Naive B cell (primary cell): ENCODE data around the gene ZNF362. TPM values are rescaled to one million over a fixed set of nuclear protein-coding genes. Genes with fewer than 3 reads are reported as not detected.
"Not testable (repeated sequence)": the region's sequence is repeated elsewhere in the genome, so short reads cannot be mapped to it uniquely, and the experiment has no call there.

ENCODE experiments used
- ATAC-seq, 2 donors: fragments of 150-1000 bp; cut with Tn5 transposase; 2 replicates each; pipeline ENCODE4 v1.10.0; 2021; ENCODE audit warnings: low read depth in 2 of 2, mild to moderate bottlenecking in 2 of 2, moderate library complexity in 2 of 2
- DNase-seq: peaks from one replicate; pipeline ENCODE4 v3.0.0; 2022
- H3K27ac Mint-ChIP-seq, 6 donors: one replicate each; pipeline ENCODE4 v1.8.0; 2020 to 2022; ENCODE audit warnings: mild to moderate bottlenecking in 6 of 6, mixed read lengths in 6 of 6, moderate library complexity in 5 of 6, inconsistent platforms in 2 of 6
- H3K27me3 Mint-ChIP-seq, 3 donors: one replicate each; pipeline ENCODE4 v1.8.0; 2021 to 2022; ENCODE audit warnings: mixed read lengths in 3 of 3, mild to moderate bottlenecking in 1 of 3
- H3K36me3 Mint-ChIP-seq, 2 donors: one replicate each; pipeline ENCODE4 v1.8.0; 2020 to 2022; ENCODE audit warnings: mixed read lengths in 2 of 2, inconsistent platforms in 1 of 2, mild to moderate bottlenecking in 1 of 2
- H3K4me1 Mint-ChIP-seq, 3 donors: one replicate each; pipeline ENCODE4 v1.8.0; 2020 to 2022; ENCODE audit warnings: mixed read lengths in 3 of 3, inconsistent platforms in 1 of 3, mild to moderate bottlenecking in 1 of 3, moderate library complexity in 1 of 3
- H3K4me3 Mint-ChIP-seq, 8 donors: one replicate each; pipeline ENCODE4 v1.8.0; 2020 to 2022; ENCODE audit warnings: mild to moderate bottlenecking in 8 of 8, mixed read lengths in 8 of 8, moderate library complexity in 8 of 8, inconsistent platforms in 2 of 8
- H3K9me3 Mint-ChIP-seq, 7 donors: one replicate each; pipeline ENCODE4 v1.8.0; 2020 to 2022; ENCODE audit warnings: mixed read lengths in 7 of 7, mild to moderate bottlenecking in 5 of 7, inconsistent platforms in 2 of 7, moderate library complexity in 1 of 7
- polyA plus RNA-seq, 6 donors: library from polyadenylated mRNA; unstranded; fragments of 300-500 nt; fragmentation: Illumina TruSeq; gene quantifications; one replicate each; pipeline ENCODE4 v1.2.3, GENCODE V29; 2021; ENCODE audit warnings: low read depth in 6 of 6

The ZNF362 gene
- polyA plus RNA-seq, 6 donors from 2014 or later, result 10.0 to 25.5 (median 12.7) TPM

DNA sequence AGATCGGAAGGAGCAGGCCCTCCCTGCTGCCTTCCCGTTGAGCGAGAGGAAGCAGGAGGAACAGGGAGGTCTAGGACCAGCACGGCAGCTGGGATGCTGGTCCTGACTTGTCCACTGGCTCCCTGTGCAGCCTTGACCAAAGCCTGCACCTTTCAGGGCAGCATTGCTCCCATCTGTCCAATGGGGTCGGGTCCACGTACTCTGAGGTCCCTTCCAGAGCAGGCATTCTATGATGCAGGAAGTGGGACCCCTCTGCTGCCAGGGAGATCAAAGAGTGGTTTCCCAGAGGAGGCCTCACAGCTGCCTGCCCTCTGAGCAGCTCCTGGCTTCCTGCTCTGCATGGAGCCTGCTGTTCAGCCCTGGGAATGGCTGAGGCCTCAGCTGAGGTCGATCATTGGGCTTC, 21.7 kb upstream of the ZNF362 start:
- H3K9me3 Mint-ChIP-seq, result peaks cover 0 to 2% (median 0%) of the 10 kb centered on the region in 7 donors
- ATAC-seq, result no peak

DNA sequence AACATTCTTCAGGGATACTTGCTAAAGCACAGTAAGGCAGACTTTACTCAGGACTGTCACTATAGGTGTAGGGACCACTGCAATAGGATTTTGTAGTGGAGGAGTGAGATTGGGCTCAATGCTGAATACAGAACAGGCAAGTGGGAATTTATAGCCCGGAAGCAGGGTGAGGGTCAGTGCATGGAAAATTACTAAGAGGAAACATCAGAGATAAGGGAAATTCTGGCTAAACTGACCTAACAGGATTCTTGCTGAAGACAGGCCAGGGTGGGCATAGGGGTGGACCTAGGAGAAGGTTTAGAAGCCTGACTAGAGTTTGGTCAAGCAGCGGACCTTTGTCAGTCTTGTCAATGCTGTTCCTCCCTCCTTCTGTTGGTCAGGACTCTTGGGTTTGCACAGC, 20.8 kb upstream of the ZNF362 start:
- Mint-ChIP-seq H3K27ac (peak overlapping the region in 1 of 6 donors; percentile 6), H3K27me3 (peaks cover 10 to 27% (median 18%) of the 10 kb centered on the region in 3 donors), H3K9me3 (peaks cover 0 to 2% (median 0%) of the 10 kb centered on the region in 7 donors), H3K4me3 (no peak overlapping the region), H3K36me3 (no peaks in the 10 kb centered on the region), H3K4me1 (no peaks in the 10 kb centered on the region)
- ATAC-seq, result no peak
- DNase-seq, result no peak

More for the DNA sequence above, 21.7 kb upstream of the ZNF362 start:
- H3K4me3 Mint-ChIP-seq, result no peak overlapping the region
- H3K27ac Mint-ChIP-seq, result peak overlapping the region in 1 of 6 donors; percentile 22
- no peaks in the 10 kb centered on the region for H3K36me3 Mint-ChIP-seq
- H3K27me3 Mint-ChIP-seq, result peaks cover 12 to 27% (median 17%) of the 10 kb centered on the region in 3 donors
- DNase-seq, result no peak
- no peaks in the 10 kb centered on the region for H3K4me1 Mint-ChIP-seq

DNA sequence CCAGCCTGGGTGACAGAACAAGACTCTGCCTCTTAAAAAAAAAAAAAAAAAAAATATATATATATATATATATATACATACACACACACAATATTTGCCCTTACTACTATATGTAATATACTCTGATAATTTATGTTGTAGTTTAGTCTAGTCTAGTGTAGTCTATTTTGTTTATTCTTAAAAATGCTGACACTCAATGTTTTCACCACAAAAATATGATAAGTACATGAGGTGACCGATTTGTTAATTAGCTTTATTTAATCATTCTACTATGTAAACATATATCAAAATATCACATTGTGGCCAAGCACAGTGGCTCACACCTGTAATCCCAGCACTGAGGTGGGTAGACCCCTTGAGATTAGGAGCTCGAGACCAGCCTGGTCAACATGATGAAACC, 19.8 kb upstream of the ZNF362 start:
- Mint-ChIP-seq H3K27ac (no peak overlapping the region), H3K9me3 (peaks cover 0 to 2% (median 0%) of the 10 kb centered on the region in 7 donors), H3K36me3 (no peaks in the 10 kb centered on the region), H3K27me3 (peaks cover 10 to 27% (median 21%) of the 10 kb centered on the region in 3 donors), H3K4me3 (no peak overlapping the region), H3K4me1 (no peaks in the 10 kb centered on the region)
- no peak for ATAC-seq
- DNase-seq, result no peak

DNA sequence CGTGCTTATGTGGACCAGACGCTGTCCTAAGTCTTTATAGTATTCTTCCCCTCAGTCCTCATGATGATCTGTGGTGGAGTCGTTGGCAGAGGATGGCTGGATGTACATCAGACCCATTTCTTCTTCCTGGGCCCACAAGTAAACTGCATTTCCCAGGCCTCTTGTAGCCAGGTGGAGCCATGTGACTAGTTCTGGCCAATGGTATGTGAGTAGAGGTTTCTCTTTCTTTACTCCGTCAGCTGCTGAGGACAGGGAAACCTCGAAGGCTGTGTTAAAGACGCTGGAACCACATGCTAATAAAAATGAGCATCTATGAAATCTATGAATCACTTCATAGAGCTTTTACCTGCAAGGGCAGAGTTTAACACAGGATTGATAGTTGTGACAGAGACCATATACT, 18.7 kb upstream of the ZNF362 start:
- Mint-ChIP-seq H3K27me3 (peaks cover 8 to 37% (median 26%) of the 10 kb centered on the region in 3 donors), H3K9me3 (peaks cover 0 to 2% (median 0%) of the 10 kb centered on the region in 7 donors), H3K4me3 (peak overlapping the region in 1 of 8 donors; percentile 29), H3K36me3 (no peaks in the 10 kb centered on the region), H3K27ac (no peak overlapping the region), H3K4me1 (no peaks in the 10 kb centered on the region)
- ATAC-seq, result peak; percentile 41 to 49
- DNase-seq, result no peak

DNA sequence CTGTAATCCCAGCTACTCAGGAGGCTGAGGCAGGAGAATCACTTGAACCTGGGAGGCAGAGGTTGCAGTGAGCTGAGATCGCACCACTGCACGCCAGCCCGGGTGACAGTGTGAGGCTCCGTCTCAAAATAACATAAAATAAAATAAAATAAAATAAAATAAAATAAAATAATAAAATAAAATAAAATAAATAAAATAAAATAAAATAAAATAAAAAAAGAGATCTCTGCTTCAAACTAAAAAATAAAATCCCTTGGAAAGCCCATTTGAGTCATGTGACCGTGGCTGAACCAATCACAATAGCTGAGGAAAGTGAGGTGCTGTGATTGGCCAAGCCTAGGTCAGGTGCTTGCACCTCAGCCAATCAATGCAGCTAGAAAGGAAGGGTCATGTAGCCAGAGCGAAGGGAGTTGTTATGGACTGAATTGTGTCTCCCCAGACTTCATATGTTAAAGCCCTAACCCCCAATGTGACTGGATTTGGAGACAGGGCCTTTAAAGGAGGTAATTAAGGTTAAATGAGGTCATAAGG, 18.0 kb upstream of the ZNF362 start:
- H3K27me3 Mint-ChIP-seq, result peaks cover 3 to 37% (median 21%) of the 10 kb centered on the region in 3 donors
- H3K4me3 Mint-ChIP-seq, result not testable (repeated sequence)

DNA sequence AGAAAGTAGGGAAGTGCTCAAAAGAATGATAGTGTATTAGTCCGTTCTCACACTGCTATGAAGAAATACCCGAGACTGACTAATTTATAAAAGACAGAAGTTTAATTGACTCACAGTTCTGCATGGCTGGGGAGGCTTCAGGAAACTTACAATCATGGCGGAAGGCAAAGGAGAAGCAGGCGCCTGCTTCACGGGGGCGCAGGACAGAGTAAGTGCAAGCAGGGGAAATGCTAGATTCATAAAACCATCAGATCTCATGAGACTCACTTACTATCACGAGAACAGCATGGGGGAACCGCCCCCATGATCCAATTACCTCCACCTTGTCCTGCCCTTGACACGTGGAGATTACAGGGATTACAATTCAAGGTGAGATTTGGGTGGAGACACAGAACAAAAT, 16.9 kb upstream of the ZNF362 start:
- not testable (repeated sequence) for H3K27ac Mint-ChIP-seq, ATAC-seq, H3K9me3 Mint-ChIP-seq, H3K4me3 Mint-ChIP-seq, DNase-seq, H3K36me3 Mint-ChIP-seq, H3K4me1 Mint-ChIP-seq
- peaks cover 3 to 37% (median 15%) of the 10 kb centered on the region in 3 donors for H3K27me3 Mint-ChIP-seq

More for the DNA sequence above, 18.0 kb upstream of the ZNF362 start:
- not testable (repeated sequence) for DNase-seq, ATAC-seq, H3K9me3 Mint-ChIP-seq, H3K36me3 Mint-ChIP-seq, H3K27ac Mint-ChIP-seq, H3K4me1 Mint-ChIP-seq

DNA sequence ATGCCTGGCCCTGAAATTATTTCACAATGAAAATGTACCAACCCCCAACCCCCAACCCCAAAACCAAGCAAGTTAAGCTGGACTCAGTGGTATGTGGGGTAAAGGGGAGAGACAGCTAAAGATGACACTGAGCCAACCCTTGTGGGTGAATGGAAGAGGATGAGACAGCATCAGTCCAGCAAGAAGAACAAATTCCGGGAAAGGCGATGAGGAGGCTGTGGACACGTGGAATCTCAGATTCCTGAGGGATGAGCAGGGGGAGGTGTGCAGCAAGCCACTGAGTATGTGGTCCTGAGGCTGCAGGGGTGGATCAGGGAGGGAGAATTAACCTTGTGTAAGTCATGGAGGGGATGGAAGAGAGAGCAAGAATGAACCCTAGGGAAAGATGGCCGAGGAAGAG, 14.4 kb upstream of the ZNF362 start:
- H3K9me3 Mint-ChIP-seq, result peaks cover 0 to 2% (median 0%) of the 10 kb centered on the region in 7 donors
- H3K36me3 Mint-ChIP-seq, result no peaks in the 10 kb centered on the region
- H3K4me1 Mint-ChIP-seq, result no peaks in the 10 kb centered on the region
- DNase-seq, result no peak
- no peak overlapping the region for H3K27ac Mint-ChIP-seq
- no peak overlapping the region for H3K4me3 Mint-ChIP-seq
- H3K27me3 Mint-ChIP-seq, result peaks cover 3 to 20% (median 15%) of the 10 kb centered on the region in 3 donors
- no peak for ATAC-seq

DNA sequence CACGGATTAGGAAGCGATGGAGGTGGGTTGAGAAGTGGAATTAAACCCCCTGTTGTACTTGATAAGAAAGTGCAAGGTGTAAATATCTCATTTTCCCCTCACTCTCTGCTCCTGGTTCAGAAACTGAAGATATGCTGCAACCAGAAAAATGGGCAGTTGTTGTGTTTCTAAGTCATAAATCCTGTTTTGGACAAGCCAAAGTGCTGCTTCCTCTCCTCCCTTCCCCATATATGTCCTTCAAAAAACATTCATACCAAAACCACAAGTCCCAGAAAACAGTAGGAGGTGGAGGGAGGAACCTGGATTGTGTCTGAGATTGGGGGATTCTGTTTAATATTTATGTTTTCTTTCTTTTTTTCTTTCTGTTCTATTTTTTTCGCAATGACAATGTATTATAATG, 13.6 kb upstream of the ZNF362 start:
- Mint-ChIP-seq H3K4me1 (no peaks in the 10 kb centered on the region), H3K27me3 (peaks cover 3 to 20% (median 15%) of the 10 kb centered on the region in 3 donors), H3K9me3 (peaks cover 0 to 2% (median 0%) of the 10 kb centered on the region in 7 donors), H3K4me3 (no peak overlapping the region), H3K36me3 (no peaks in the 10 kb centered on the region), H3K27ac (no peak overlapping the region)
- no peak for ATAC-seq
- DNase-seq, result no peak

DNA sequence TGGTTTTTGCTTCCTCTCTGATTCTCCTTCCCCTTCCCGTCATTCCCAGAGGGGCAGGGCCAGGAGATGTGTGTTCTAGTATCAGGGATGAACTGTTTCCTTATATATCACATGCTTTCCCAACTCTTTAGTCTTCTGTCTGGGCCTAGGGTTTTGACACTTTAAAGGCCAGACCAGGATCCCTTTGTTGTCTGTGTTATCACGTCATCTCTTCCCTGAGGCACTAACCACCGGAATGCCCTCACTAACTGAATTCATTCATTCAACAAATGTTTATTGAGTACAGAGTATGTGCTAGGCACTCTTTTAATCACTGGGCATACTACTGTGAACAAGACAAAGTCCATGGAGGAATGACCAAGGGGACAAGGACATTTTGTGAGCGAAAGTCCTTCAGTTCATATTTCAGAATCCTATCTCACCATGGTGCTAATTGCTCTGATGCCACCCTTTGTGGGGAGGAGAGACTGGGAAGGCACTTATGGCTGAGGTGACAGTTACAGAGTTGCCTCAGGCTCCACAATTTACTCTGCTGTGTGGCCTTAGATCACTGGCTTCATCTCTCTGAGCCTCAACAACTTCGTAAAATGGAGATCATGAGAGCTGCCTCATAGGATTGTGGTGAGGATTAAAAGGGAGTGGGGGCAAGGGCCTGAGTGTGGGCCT, 12.0 kb upstream of the ZNF362 start:
- H3K4me1 Mint-ChIP-seq, result no peaks in the 10 kb centered on the region
- peak overlapping the region in 2 of 6 donors; percentile 13 to 20 for H3K27ac Mint-ChIP-seq
- DNase-seq, result no peak
- H3K27me3 Mint-ChIP-seq, result peaks cover 16 to 29% (median 29%) of the 10 kb centered on the region in 3 donors
- no peak for ATAC-seq
- no peaks in the 10 kb centered on the region for H3K9me3 Mint-ChIP-seq
- H3K36me3 Mint-ChIP-seq, result no peaks in the 10 kb centered on the region
- no peak overlapping the region for H3K4me3 Mint-ChIP-seq

DNA sequence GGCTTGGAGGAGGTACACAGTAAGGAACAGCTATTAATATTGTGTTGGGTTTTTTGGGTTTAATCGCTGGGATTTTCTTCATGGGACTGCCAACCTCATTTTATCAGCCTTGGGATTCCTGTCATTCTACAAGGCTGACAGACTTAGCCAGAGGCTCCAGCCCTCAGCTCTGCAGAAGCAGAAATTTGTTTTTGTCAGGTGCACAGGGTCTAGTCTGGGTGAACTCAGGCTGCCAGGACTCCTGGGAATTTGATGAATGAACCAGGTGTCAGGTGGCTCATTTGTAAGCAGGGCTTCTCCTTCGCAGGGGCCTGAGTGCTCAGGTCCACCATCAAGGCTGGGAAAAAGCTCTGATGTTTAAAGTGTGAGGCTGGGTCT, 11.5 kb upstream of the ZNF362 start:
- Mint-ChIP-seq H3K9me3 (no peaks in the 10 kb centered on the region), H3K4me3 (no peak overlapping the region), H3K36me3 (no peaks in the 10 kb centered on the region), H3K27me3 (peaks cover 20 to 34% (median 29%) of the 10 kb centered on the region in 3 donors), H3K27ac (peak overlapping the region in 1 of 6 donors; percentile 48), H3K4me1 (no peaks in the 10 kb centered on the region)
- no peak for DNase-seq
- ATAC-seq, result no peak

DNA sequence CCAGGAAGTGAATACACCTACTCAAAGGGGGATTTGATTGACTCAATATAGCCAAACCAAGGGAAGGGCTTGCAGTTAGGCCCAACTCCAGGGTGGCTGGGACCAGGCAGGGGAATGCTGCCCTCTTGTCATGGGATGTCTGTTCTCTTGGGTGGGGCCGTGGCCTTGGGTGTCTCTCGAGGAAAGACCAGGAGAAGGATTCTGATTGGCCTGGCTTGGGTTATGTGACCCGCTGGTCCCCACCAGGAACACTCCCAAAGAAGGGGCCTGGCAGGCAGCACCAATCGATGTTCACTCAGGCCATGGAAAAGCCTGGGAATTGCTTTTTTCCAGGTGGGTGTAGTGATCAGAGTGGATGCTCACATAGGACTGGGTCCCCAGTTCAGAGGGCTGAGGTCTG, 10.1 kb upstream of the ZNF362 start:
- H3K36me3 Mint-ChIP-seq, result no peaks in the 10 kb centered on the region
- H3K27me3 Mint-ChIP-seq, result peaks cover 25 to 41% (median 37%) of the 10 kb centered on the region in 3 donors
- H3K9me3 Mint-ChIP-seq, result no peaks in the 10 kb centered on the region
- no peak overlapping the region for H3K4me3 Mint-ChIP-seq
- ATAC-seq (no peak), DNase-seq (no peak)
- H3K4me1 Mint-ChIP-seq, result no peaks in the 10 kb centered on the region
- H3K27ac Mint-ChIP-seq, result no peak overlapping the region

DNA sequence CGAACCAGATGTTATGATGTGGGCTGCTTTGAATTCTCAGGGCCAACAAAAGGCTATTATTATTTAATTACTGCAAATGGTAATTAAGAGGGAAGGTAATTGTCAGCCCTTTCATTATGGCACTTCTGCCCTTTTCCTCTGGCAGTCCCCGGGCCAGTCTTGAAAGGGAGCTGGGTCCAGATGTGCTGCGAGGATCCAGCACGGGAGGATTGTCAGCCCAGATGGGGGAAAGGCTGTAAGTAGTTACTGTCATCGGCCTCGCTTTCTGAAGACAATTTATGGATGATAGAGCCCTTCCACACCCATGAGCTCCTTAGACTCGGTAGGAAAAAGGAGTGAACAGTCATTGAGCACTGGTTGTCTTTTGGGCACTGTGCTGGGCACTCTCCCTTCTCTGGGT, 8.7 kb upstream of the ZNF362 start:
- ATAC-seq (no peak), DNase-seq (no peak)
- H3K4me3 Mint-ChIP-seq, result no peak overlapping the region
- no peaks in the 10 kb centered on the region for H3K4me1 Mint-ChIP-seq
- peaks cover 0 to 2% (median 0%) of the 10 kb centered on the region in 7 donors for H3K9me3 Mint-ChIP-seq
- peaks cover 31 to 39% (median 37%) of the 10 kb centered on the region in 3 donors for H3K27me3 Mint-ChIP-seq
- H3K27ac Mint-ChIP-seq, result no peak overlapping the region
- no peaks in the 10 kb centered on the region for H3K36me3 Mint-ChIP-seq

DNA sequence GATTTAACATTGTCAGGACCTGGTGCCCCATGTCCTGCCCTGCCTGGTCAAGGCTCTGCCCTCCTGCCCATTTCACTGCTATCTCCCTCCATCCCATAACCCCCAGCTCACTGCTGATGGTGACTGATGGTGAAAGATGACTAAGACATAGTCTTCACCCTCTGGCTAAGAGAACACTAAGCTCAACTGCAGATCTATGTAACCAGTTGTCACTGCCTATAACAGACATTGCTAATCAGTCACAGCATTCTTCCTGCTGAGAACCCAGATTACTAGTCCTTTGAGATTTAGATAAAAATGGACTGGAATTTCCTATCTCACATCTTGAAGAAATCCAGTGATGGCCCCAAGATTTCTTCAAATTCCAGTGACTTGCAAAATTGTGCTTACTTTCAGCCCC, 8.0 kb upstream of the ZNF362 start:
- H3K27me3 Mint-ChIP-seq, result peaks cover 31 to 39% (median 37%) of the 10 kb centered on the region in 3 donors
- ATAC-seq, result no peak
- H3K27ac Mint-ChIP-seq, result no peak overlapping the region
- H3K9me3 Mint-ChIP-seq, result peaks cover 0 to 2% (median 0%) of the 10 kb centered on the region in 7 donors
- H3K4me3 Mint-ChIP-seq, result no peak overlapping the region
- no peaks in the 10 kb centered on the region for H3K4me1 Mint-ChIP-seq
- DNase-seq, result no peak
- H3K36me3 Mint-ChIP-seq, result no peaks in the 10 kb centered on the region

DNA sequence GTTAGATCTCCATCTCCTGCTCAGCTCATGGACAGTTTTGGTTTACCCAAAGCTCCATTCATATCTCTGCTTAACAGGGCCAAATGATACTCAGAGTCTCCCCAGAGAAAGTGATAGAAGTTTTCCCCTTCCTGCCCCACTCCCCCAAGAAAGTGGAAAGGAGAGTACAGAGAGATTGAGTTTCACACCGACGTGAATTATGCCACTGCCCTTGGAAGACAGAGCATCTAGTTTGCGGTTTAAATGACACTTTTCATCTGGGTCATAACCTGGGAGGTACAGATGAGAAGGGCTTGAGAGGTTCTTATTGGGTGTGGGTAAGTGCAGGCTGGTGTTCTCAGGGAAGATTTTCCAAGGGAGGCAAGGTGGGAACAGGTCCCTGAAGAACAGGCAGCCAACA, 6.9 kb upstream of the ZNF362 start:
- Mint-ChIP-seq H3K4me3 (peak overlapping the region in 1 of 8 donors; percentile 42), H3K36me3 (no peaks in the 10 kb centered on the region), H3K9me3 (peaks cover 0 to 2% (median 0%) of the 10 kb centered on the region in 7 donors), H3K27me3 (peaks cover 31 to 39% (median 37%) of the 10 kb centered on the region in 3 donors), H3K27ac (no peak overlapping the region), H3K4me1 (no peaks in the 10 kb centered on the region)
- ATAC-seq (no peak), DNase-seq (no peak)
